ENCODE measurements around the gene SPRED2.

Gene SPRED2

DNA sequence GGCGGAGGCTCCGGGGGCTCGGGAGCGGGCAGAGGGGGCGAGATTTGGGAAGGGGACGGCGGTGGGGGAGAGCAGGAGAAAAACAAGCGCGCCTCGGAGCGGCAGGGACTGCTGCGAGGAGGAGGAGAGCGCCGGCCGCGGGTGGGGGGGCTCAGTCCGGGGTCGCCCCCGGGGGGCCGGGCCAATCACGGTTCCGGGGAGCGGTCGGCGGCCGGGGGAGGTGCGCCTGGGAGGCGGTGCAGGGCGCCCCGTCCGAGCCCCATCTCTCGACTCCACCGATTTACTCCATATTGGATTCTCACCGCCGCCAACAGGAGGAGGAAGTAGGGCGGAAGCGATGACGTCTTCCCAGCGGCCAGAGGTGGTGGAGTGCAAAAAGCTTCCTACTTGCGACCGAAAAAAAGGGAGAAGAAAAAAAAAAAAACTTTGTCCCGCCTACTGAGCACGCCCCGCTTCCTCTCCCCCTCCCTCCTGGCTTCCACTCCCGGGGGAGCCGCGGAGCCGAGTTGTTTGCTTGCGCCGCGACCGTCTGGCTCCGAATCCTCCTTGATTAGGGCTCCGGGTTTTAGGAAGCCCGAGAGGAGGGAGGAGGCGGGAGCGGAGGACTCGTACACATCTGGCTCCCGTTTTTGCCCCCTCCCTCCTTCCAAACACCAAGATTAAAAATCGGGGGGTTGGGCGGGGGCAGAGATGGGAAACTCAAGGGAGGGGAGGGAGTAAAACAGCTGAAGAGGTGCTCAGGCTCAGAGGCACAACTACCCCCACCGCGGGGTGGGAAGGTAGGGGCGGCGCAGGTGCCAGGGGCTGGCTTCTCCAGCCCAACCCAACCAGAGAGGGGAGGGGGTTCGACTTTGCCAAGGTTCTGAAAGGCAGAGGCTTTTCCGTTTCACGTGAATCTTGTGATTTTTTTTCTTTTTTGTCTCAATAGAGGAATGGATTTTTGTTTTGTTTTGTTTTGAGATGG is at the start of gene SPRED2:
SPRED2 (minus strand) TSS at position 373 of the 964 bp plus-strand sequence. CDS start 612 bp downstream, outside the sequence.
- TF ChIP-seq, protein P1, sequence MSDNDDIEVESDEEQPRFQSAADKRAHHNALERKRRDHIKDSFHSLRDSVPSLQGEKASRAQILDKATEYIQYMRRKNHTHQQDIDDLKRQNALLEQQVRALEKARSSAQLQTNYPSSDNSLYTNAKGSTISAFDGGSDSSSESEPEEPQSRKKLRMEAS (IDR thresholded peaks at IDR 0.05; ENCODE audit: low read depth, low read length): no peak
- no peak for TF ChIP-seq POLR2A (IDR thresholded peaks at IDR 0.05; ENCODE audit: extremely low read depth, insufficient read length)
- no peak for TF ChIP-seq CTCF (IDR thresholded peaks at IDR 0.05; ENCODE audit: low read depth, low read length)
- TF ChIP-seq MYC (IDR thresholded peaks at IDR 0.05; ENCODE audit: low read depth, low read length): no peak
- DNase-seq (ENCODE audit: low read depth): peak; percentile 97
- peak within 1 kb of the TSS; percentile 78 for H3K4me3 ChIP-seq (ENCODE audit: low read depth, low read length)

DNA sequence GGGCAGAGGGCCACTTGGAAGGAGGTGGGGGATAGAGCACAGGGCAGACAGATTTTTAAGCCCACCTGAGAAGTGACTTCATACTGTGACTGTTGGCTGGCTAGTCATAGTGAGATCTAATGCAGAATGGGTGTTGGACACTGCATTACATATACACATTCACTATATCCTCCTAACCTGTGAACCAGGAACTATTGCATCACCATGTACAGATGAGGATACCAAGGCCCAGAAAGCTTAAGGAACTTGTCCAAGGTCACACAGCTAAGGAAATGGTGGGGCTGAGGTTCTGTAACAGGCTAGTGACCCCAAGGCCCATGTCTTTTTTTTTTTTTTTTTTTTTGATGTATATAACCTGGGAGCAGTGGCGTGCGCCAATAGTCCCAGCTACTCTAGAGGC is 49.6 kb upstream of the SPRED2 start:
- no peak for DNase-seq (ENCODE audit: low read depth)
- TF ChIP-seq CTCF (IDR thresholded peaks at IDR 0.05; ENCODE audit: low read depth, low read length): no peak
- TF ChIP-seq MYC (IDR thresholded peaks at IDR 0.05; ENCODE audit: low read depth, low read length): no peak
- no peak for TF ChIP-seq POLR2A (IDR thresholded peaks at IDR 0.05; ENCODE audit: extremely low read depth, insufficient read length)
- TF ChIP-seq, protein P1 (IDR thresholded peaks at IDR 0.05; ENCODE audit: low read depth, low read length): no peak
- no peak overlapping the region for H3K4me3 ChIP-seq (ENCODE audit: low read depth, low read length)

- no peak for TF ChIP-seq POLR2A (IDR thresholded peaks at IDR 0.05; ENCODE audit: extremely low read depth, insufficient read length)
- no peak for TF ChIP-seq CTCF (IDR thresholded peaks at IDR 0.05; ENCODE audit: low read depth, low read length)
- no peak for TF ChIP-seq MYC (IDR thresholded peaks at IDR 0.05; ENCODE audit: low read depth, low read length)
- TF ChIP-seq, protein P1 (IDR thresholded peaks at IDR 0.05; ENCODE audit: low read depth, low read length): no peak
- no peak overlapping the region for H3K4me3 ChIP-seq (ENCODE audit: low read depth, low read length)
- DNase-seq (ENCODE audit: low read depth): no peak
Measured at GRCh38 chr2:65479524-65479923, 47.1 kb upstream of the SPRED2 start.

DNA sequence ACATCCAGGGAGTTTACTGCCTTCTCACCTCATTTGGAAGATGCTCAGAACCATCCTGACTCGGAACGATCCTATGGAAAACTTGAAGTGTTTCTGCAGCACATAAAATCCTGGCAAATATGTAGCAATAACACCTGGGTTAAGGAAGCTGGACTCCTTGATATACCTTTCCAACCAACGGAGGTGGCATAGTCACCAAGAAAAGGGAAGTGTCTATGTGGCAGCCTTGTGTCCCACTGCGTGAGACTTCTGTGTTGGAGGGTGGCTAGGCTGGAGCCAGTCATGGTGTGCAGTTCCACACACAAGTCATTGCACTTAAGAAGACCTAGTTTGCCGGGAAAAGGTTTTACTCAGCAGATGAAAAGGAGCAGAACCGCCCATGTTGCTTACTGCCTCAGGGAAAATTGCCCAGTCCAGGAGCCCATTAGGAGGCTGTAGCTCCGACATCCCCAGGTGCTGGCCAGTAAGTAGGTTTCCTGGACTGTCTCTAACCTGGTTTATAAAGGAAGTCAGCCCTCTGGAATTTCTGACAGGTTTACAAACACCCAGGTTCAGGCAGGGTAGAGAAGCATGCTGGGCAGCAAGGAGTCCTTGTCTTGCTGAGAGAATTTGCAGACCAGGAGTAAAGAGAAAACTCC is 46.2 kb upstream of the SPRED2 start:
- TF ChIP-seq CTCF (IDR thresholded peaks at IDR 0.05; ENCODE audit: low read depth, low read length) (no peak), POLR2A (IDR thresholded peaks at IDR 0.05; ENCODE audit: extremely low read depth, insufficient read length) (no peak), MYC (IDR thresholded peaks at IDR 0.05; ENCODE audit: low read depth, low read length) (no peak)
- TF ChIP-seq, protein P1 (IDR thresholded peaks at IDR 0.05; ENCODE audit: low read depth, low read length): no peak
- no peak for DNase-seq (ENCODE audit: low read depth)

DNA sequence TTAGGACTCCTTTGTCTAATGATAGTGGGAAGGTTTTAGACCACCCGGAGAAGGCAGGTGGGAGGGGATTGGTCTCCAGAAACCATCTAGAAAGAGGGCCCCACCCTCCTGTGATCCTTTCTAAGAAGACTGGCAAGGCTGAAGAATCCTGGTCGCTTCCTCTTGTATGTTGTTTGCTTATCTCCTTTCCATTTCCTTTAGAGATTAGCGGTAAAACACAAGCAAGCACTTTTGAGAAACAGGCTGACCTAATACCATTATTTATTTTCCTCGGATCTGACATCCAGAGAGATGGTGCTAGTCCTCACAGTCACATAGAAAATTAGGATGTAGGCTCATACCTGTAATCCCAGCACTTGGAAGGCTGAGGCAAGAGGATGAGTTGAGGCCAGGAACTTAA is 45.2 kb upstream of the SPRED2 start:
- H3K4me3 ChIP-seq (ENCODE audit: low read depth, low read length): no peak overlapping the region
- TF ChIP-seq CTCF (IDR thresholded peaks at IDR 0.05; ENCODE audit: low read depth, low read length): no peak
- TF ChIP-seq POLR2A (IDR thresholded peaks at IDR 0.05; ENCODE audit: extremely low read depth, insufficient read length): no peak
- TF ChIP-seq, protein P1 (IDR thresholded peaks at IDR 0.05; ENCODE audit: low read depth, low read length): no peak
- TF ChIP-seq MYC (IDR thresholded peaks at IDR 0.05; ENCODE audit: low read depth, low read length): no peak
- DNase-seq (ENCODE audit: low read depth): no peak

More for the DNA sequence above, 46.2 kb upstream of the SPRED2 start:
- no peak overlapping the region for H3K4me3 ChIP-seq (ENCODE audit: low read depth, low read length)
